Nephron (organoid): ENCODE results near the gene FSCN2.
"Not testable (repeated sequence)": the region's sequence is repeated elsewhere in the genome, so short reads cannot be mapped to it uniquely, and the experiment has no call there.

Experiments used
- H3K27ac Mint-ChIP-seq, 3 experiments: 2 replicates each; pipeline ENCODE4 v1.8.0; 2020; ENCODE audit warnings: mixed read lengths in 3 of 3, mild to moderate bottlenecking in 2 of 3, moderate library complexity in 1 of 3
- H3K27me3 Mint-ChIP-seq: 2 replicates; pipeline ENCODE4 v1.8.0; 2021; ENCODE audit warnings: low read depth, mild to moderate bottlenecking, moderate library complexity, mixed read lengths
- H3K36me3 Mint-ChIP-seq: 2 replicates; pipeline ENCODE4 v1.8.0; 2020; ENCODE audit warnings: low read depth, mixed read lengths
- H3K4me1 Mint-ChIP-seq: 2 replicates; pipeline ENCODE4 v1.8.0; 2020; ENCODE audit warnings: mixed read lengths
- H3K4me3 Mint-ChIP-seq, 3 experiments: 2 replicates each; pipeline ENCODE4 v1.8.0; 2020; ENCODE audit warnings: mild to moderate bottlenecking in 3 of 3, mixed read lengths in 3 of 3, moderate library complexity in 2 of 3
- H3K9me3 Mint-ChIP-seq: 2 replicates; pipeline ENCODE4 v1.8.0; 2020; ENCODE audit warnings: mixed read lengths
- CTCF ChIP-seq, 3 experiments: fragments of 200-600 bp; sonication (generic); IDR thresholded peaks; one replicate each; pipeline ENCODE4 v1.5.0; 2021; ENCODE audit warnings: antibody characterized with exemption in 3 of 3; ENCODE audit not compliant: unreplicated experiment in 3 of 3

Gene FSCN2

GRCh38 chr17:81526662-81527571 lies 1.3 kb upstream of the FSCN2 start:
- peaks cover 13% of the 10 kb centered on the region for H3K4me1 Mint-ChIP-seq
- no peaks in the 10 kb centered on the region for H3K36me3 Mint-ChIP-seq

GRCh38 chr17:81528384-81528650 lies 140 bp downstream of the FSCN2 start:
- no peak for TF ChIP-seq CTCF (IDR thresholded peaks at IDR 0.05; ENCODE audit: unreplicated experiment in 3 of 3)
- Mint-ChIP-seq H3K4me3 (no peak overlapping the region), H3K4me1 (peaks cover 2% of the 10 kb centered on the region), H3K36me3 (no peaks in the 10 kb centered on the region), H3K27ac (no peak overlapping the region), H3K27me3 (peaks cover 5% of the 10 kb centered on the region), H3K9me3 (no peaks in the 10 kb centered on the region)

More at GRCh38 chr17:81526662-81527571, 1.3 kb upstream of the FSCN2 start:
- Mint-ChIP-seq H3K27ac (no peak overlapping the region), H3K9me3 (no peaks in the 10 kb centered on the region), H3K27me3 (peaks cover 13% of the 10 kb centered on the region), H3K4me3 (no peak overlapping the region)
- TF ChIP-seq CTCF (IDR thresholded peaks at IDR 0.05; ENCODE audit: unreplicated experiment in 3 of 3): no peak

GRCh38 chr17:81528651-81529436 lies 667 bp downstream of the FSCN2 start:
- H3K27me3 Mint-ChIP-seq: peaks cover 7% of the 10 kb centered on the region
- no peaks in the 10 kb centered on the region for H3K9me3 Mint-ChIP-seq
- no peaks in the 10 kb centered on the region for H3K4me1 Mint-ChIP-seq
- H3K36me3 Mint-ChIP-seq: no peaks in the 10 kb centered on the region
- TF ChIP-seq CTCF (IDR thresholded peaks at IDR 0.05; ENCODE audit: unreplicated experiment in 3 of 3): no peak
- no peak overlapping the region for H3K27ac Mint-ChIP-seq
- no peak overlapping the region for H3K4me3 Mint-ChIP-seq

- no peaks in the 10 kb centered on the region for H3K36me3 Mint-ChIP-seq
- no peak for TF ChIP-seq CTCF (IDR thresholded peaks at IDR 0.05; ENCODE audit: unreplicated experiment in 3 of 3)
- H3K4me1 Mint-ChIP-seq: no peaks in the 10 kb centered on the region
- no peak overlapping the region for H3K4me3 Mint-ChIP-seq
- H3K9me3 Mint-ChIP-seq: no peaks in the 10 kb centered on the region
- H3K27ac Mint-ChIP-seq: no peak overlapping the region
- H3K27me3 Mint-ChIP-seq: peaks cover 7% of the 10 kb centered on the region
Measured at GRCh38 chr17:81529437-81529803, 1.2 kb downstream of the FSCN2 start.

- H3K4me3 Mint-ChIP-seq, H3K4me1 Mint-ChIP-seq, H3K36me3 Mint-ChIP-seq, H3K27ac Mint-ChIP-seq, H3K9me3 Mint-ChIP-seq: not testable (repeated sequence)
- H3K27me3 Mint-ChIP-seq: peaks cover 14% of the 10 kb centered on the region
Measured at GRCh38 chr17:81531013-81531412, 2.8 kb downstream of the FSCN2 start.

GRCh38 chr17:81531998-81532404 lies 3.8 kb downstream of the FSCN2 start:
- H3K9me3 Mint-ChIP-seq, H3K36me3 Mint-ChIP-seq, H3K27ac Mint-ChIP-seq, H3K4me1 Mint-ChIP-seq, H3K4me3 Mint-ChIP-seq: not testable (repeated sequence)
- peaks cover 12% of the 10 kb centered on the region for H3K27me3 Mint-ChIP-seq
